Calu3 (cell line): ENCODE results near the gene ADGRL2. TPM values are rescaled to one million over a fixed set of nuclear protein-coding genes. Genes with fewer than 3 reads are reported as not detected.

Experiments
- BruUV-seq: library from RNA; stranded (reverse); fragments of 400-500 nt; replicated peaks from 2 replicates; lab custom pipeline; 2021; lab: Mats Ljungman, UMichigan
- CTCF ChIA-PET: fragments of 300-600 bp; sonication (Branson Sonifier 250); formaldehyde crosslinking; loops from one replicate; lab custom pipeline; 2022; ENCODE audit warnings: antibody characterized with exemption; lab: Charles Lee
- DNase-seq: peaks from one replicate; pipeline ENCODE4 v3.0.0; 2022
- H3K27ac Mint-ChIP-seq: one replicate; pipeline ENCODE4 v1.8.0; 2022; ENCODE audit warnings: mixed read lengths; ENCODE audit not compliant: unreplicated experiment
- H3K27me3 Mint-ChIP-seq: one replicate; pipeline ENCODE4 v1.8.0; 2022; ENCODE audit warnings: mixed read lengths; ENCODE audit not compliant: unreplicated experiment
- H3K36me3 Mint-ChIP-seq: one replicate; pipeline ENCODE4 v1.8.0; 2022; ENCODE audit warnings: mild to moderate bottlenecking, moderate library complexity, mixed read lengths; ENCODE audit not compliant: insufficient read depth, unreplicated experiment
- H3K4me1 Mint-ChIP-seq: one replicate; pipeline ENCODE4 v1.8.0; 2022; ENCODE audit warnings: mild to moderate bottlenecking, low read depth, mixed read lengths; ENCODE audit not compliant: unreplicated experiment
- H3K4me3 Mint-ChIP-seq: one replicate; pipeline ENCODE4 v1.8.0; 2022; ENCODE audit warnings: mild to moderate bottlenecking, low read depth, moderate library complexity, mixed read lengths; ENCODE audit not compliant: unreplicated experiment
- H3K9me3 Mint-ChIP-seq: one replicate; pipeline ENCODE4 v1.8.0; 2022; ENCODE audit warnings: low read depth, mixed read lengths; ENCODE audit not compliant: unreplicated experiment
- intact Hi-C: fragments of 100-400 bp; cut with micrococcal nuclease; formaldehyde crosslinking; loops from one replicate; pipeline ENCODE4 v1.10.0; 2022; ENCODE audit not compliant: unreplicated experiment
- total RNA-seq: library from RNA; stranded (reverse); gene quantifications from 2 replicates; pipeline ENCODE4 v1.2.3, GENCODE V29; 2022
- TF ChIP-seq, protein P1 (sequence below): fragments of 200-600 bp; IDR thresholded peaks from one replicate; pipeline ENCODE4 v1.8.0; 2022; ENCODE audit warnings: antibody characterized with exemption; ENCODE audit not compliant: unreplicated experiment

ADGRL2 gene
- total RNA-seq, 1 experiment from 2014 or later, result 72.3 TPM

DNA sequence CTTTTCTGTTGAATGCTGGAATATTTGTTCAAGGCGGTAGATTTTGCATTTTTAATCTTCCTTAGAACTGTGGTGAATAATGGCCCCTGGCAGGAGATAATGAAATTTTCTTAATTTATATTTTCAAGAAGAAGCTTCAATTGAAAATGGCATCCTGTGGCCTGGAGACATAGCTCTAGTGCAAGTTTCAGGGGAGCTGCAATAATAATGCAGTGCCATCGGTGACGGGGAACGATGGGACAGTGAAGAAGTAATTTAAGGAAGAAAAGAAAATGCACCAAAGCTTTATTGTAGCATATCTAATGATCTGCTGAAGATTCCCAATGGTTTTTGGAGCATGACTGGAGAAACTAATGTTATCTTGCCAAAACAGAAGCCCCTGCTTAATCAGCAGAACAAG is 128.4 kb downstream of the ADGRL2 start:
- TF ChIP-seq, protein P1, sequence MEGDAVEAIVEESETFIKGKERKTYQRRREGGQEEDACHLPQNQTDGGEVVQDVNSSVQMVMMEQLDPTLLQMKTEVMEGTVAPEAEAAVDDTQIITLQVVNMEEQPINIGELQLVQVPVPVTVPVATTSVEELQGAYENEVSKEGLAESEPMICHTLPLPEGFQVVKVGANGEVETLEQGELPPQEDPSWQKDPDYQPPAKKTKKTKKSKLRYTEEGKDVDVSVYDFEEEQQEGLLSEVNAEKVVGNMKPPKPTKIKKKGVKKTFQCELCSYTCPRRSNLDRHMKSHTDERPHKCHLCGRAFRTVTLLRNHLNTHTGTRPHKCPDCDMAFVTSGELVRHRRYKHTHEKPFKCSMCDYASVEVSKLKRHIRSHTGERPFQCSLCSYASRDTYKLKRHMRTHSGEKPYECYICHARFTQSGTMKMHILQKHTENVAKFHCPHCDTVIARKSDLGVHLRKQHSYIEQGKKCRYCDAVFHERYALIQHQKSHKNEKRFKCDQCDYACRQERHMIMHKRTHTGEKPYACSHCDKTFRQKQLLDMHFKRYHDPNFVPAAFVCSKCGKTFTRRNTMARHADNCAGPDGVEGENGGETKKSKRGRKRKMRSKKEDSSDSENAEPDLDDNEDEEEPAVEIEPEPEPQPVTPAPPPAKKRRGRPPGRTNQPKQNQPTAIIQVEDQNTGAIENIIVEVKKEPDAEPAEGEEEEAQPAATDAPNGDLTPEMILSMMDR, result no peak
- no peaks in the 10 kb centered on the region for H3K9me3 Mint-ChIP-seq
- H3K36me3 Mint-ChIP-seq, result no peaks in the 10 kb centered on the region
- no peaks in the 10 kb centered on the region for H3K4me1 Mint-ChIP-seq
- no peak overlapping the region for H3K27ac Mint-ChIP-seq
- DNase-seq, result no peak
- BruUV-seq, result no TSS peak
- H3K4me3 Mint-ChIP-seq, result no peak overlapping the region
- no peaks in the 10 kb centered on the region for H3K27me3 Mint-ChIP-seq
- CTCF ChIA-PET, result no interaction called here
- intact Hi-C loops, result no loop called here

DNA sequence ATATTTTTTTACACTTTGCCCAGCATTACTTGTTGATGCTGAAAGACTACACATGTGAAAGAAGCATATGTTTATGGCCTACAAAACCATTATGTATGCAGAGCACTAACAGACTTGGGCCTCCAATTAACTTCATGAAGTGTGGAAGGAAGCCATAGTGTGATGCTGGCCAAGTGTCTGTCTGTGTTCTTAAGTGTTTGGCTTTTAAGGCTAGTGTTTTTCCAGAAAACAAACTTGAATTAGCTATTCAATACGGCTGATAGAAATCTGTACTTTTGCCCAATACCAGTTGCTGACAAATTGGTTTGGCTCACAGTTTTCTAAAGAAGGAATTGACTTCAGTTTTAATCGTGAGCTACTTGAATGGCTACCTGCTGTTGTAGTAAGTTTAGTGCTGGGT is 136.1 kb downstream of the ADGRL2 start:
- peaks cover 7% of the 10 kb centered on the region for H3K4me1 Mint-ChIP-seq
- H3K4me3 Mint-ChIP-seq, result no peak overlapping the region
- no TSS peak for BruUV-seq
- H3K9me3 Mint-ChIP-seq, result no peaks in the 10 kb centered on the region
- TF ChIP-seq, protein P1, result no peak
- CTCF ChIA-PET, result no interaction called here
- no peak for DNase-seq
- no peaks in the 10 kb centered on the region for H3K36me3 Mint-ChIP-seq
- intact Hi-C loops, result no loop called here
- H3K27ac Mint-ChIP-seq, result no peak overlapping the region
- H3K27me3 Mint-ChIP-seq, result no peaks in the 10 kb centered on the region

DNA sequence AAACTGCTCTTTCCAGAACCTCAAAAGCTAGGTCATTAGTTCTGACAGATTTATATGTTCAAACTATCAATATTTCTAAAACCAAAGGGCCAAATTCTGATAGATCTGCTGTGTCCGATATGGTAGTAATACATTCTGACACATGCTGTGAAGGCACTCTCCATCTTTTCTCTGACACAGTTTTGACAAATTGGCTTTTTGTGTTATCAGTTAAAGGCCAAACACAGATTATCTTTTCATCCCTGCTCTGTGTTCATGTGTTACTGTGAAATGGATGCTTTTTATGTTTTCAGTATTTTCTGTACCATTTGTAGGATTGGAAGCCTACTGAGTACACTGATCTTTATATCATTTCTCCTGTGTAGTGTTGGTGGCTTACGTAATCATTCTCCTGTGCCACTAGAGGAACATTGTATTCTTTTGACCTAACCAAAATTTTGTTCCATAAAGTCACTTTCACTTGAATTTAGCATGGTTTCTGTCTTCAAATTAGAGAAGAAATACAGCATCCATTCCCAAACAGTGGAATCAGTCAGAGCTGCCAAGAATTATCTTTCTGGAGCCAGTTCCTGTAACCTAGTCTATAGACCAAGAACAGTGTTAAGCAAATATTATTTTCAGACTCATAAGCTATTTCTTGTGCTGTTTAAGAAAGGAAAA is 137.2 kb downstream of the ADGRL2 start:
- H3K27me3 Mint-ChIP-seq, result no peaks in the 10 kb centered on the region
- CTCF ChIA-PET, result no interaction called here
- no peak for DNase-seq
- no TSS peak for BruUV-seq
- H3K4me1 Mint-ChIP-seq, result peaks cover 7% of the 10 kb centered on the region
- no peaks in the 10 kb centered on the region for H3K9me3 Mint-ChIP-seq
- TF ChIP-seq, protein P1, result no peak
- no peak overlapping the region for H3K27ac Mint-ChIP-seq
- H3K36me3 Mint-ChIP-seq, result no peaks in the 10 kb centered on the region
- no peak overlapping the region for H3K4me3 Mint-ChIP-seq
- intact Hi-C loops, result no loop called here

DNA sequence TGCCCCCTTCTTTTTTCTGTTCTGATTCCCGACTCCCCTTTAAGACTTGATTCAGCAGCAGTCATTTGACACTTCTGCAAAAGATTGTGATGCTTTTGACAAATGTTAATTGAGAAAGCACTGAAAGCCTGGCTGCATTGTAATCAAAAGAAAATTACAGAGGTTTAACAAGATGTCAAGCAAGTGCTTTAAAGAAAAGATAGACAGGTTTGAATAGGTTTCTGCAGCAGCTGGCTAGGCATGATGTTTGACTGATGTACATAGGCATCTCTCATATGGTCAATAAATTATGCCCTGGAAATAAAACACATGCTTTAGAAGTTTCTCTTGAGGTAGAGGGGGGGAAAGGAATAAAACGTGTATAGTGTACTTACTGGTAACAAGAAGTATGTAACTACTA is 147.8 kb downstream of the ADGRL2 start:
- DNase-seq, result no peak
- no peaks in the 10 kb centered on the region for H3K9me3 Mint-ChIP-seq
- no peaks in the 10 kb centered on the region for H3K27me3 Mint-ChIP-seq
- CTCF ChIA-PET, result interaction anchor here (0.6 kb wide), 1 partner anchor 298 kb away, joined by 4 read pairs; no protein-coding TSS in a partner anchor
- no peaks in the 10 kb centered on the region for H3K4me1 Mint-ChIP-seq
- peaks cover 8% of the 10 kb centered on the region for H3K36me3 Mint-ChIP-seq
- TF ChIP-seq, protein P1, result no peak
- intact Hi-C loops, result no loop called here
- H3K4me3 Mint-ChIP-seq, result no peak overlapping the region
- H3K27ac Mint-ChIP-seq, result no peak overlapping the region
- BruUV-seq, result no TSS peak
